NCI-H82 treated with DMSO at 0.1 percent for 48 hours (cell line): ENCODE data around the gene NUP205.

ENCODE experiments used
- DNase-seq: peaks from one replicate; lab custom pipeline; 2025; ENCODE audit not compliant: unreplicated experiment; lab: John Stamatoyannopoulos, UW

The NUP205 gene

DNA sequence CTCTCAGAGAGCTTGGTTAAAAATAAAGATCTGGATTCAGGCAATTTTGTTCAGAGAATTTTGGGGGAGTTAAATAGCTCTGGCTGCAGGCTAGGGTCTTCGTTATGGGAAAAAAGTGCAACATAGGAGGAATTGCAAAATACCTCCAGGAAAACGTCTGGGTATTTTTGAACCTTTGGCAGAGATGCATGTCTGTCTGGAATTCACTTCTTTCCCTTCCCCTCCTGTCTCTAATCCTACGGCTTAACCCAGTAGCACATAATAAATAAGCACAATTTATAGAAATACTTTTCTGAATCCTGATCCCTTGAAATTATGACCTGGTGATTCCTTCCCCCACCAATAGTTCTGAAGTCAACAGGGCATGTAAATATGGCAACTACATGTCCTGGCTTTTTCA is 19.3 kb upstream of the NUP205 start:
- no peak for DNase-seq

DNA sequence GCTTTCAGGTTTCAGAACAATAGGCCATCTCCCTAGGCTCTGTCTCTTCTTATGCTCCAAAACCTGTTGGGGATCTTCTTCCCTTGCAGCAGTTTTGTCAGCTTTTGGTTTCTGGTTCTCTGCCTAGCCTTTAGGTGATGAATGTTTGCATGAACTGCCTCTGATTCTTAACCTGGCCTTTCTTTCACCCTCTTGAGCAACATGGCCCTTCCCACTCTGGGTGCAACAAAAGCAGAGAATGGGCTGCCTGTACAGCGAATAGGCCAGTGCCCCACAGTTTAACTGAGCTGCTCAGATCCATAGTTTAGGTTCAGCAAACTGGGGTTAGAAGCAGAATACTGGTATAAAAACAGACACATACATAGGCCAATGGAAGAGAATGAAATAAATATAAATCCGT is 18.1 kb upstream of the NUP205 start:
- no peak for DNase-seq

DNA sequence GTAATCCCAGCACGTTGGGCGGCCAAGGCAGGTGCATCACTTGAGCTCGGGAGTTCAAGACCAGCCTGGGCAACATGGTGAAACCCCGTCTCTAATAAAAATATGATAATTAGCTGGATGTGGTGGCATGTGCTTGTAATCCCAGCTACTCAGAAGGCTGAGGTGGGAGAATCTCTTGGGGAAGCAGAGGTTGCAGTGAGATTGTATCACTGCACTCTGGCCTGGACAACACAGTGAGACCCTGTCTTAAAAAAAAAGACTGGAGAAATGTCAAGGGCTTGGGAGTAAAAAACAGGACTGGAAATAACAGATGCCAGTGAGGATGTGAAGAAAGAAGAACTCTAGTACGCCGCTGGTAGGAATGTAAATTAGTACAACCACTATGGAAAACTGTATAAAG is 16.7 kb upstream of the NUP205 start:
- DNase-seq = no peak

DNA sequence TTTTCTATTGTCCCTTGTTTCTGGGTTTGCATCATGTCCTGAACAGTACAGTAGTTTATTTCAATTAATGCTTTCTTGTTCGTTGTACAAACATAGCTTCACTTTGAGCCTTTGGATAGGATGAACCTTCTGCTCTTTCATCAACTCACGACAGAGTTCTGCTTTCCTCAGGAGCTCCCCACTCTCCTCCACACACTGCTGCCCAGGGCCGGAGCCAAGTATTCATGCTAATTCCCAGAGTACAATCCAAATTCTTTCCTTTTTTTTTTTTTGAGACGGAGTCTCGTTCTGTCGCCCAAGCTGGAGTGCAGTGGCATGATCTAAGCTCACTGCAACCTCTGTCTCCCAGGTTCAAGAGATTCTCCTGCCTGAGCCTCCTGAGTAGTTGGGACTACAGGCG is 7.5 kb upstream of the NUP205 start:
- DNase-seq = no peak

DNA sequence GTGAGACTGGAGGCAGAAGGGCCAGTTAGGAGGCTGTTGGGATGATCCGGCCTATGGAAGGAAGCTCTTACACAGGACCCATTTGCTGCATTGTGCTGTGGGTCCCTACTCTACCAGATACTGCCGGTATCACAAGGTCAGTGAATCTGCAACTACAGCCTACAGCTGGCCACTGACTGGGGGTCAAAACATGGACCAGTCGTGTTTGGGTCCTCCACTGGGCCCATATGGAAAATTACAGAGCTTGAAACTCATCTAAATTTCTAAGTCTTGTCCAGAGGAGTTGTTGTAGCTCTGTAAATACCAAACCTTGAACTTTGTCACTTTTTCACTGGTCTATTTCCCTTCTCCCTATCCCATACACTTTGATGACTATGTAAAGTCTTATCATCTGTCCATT is 5.6 kb upstream of the NUP205 start:
- DNase-seq = no peak

DNA sequence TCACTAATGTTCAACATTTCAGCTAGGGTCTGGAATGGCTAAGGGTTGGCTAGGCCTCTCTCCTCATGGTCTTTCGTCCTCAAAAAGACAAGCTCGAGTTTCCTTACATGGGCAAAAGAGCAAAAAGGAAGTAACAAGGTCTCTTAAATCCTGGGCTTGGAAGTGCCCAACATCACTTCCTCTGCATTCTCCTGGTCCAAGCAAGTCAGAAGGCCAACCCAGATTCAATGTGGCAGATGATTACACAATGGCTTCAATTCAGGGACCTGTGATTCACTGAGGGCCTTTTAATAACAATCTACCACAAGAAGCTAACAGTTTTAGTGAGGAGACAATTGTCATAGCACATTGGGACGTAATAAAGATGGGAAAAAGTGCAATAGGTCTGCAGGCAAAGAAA is 4.4 kb upstream of the NUP205 start:
- no peak for DNase-seq

DNA sequence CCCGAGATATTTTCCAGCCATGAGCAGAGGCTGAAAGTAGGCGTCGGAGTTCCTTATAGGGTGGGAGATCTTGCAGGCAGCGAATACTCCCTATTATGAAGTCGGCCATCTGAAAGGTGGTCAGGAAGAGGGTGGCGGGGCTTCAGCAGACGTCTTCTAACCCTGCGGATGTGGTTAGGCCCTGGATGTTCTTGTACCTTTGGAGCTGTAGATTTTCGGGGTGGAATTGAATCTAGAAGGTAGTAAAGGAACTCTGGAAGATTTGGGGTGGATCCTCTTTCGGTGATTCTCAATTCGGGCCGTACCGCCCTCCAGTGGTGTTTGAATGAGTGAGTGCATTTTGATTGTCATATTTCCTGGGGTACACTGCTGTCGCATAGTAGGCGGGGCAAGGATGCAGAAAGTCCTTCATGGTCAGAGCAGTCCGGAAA is 635 bp downstream of the NUP205 start:
- peak; percentile 41 for DNase-seq

DNA sequence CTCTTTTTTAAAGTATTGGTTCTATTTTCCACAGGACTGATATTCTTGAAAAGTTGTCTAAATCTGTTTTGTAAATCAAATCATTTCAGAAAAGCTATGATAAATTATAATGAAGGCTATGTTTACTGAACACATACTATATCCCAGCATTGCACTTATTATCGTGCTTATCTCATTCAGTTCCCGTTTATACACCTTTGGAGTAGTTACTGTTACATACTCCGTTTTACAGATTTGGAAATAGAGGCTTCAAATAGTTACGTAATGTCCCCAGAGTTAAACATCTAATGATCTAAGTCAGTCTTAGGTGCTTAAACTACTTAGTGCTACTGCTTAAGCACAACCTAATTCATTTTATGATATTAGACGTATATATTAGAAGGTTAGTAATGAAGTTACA is 1.2 kb downstream of the NUP205 start:
- no peak for DNase-seq

DNA sequence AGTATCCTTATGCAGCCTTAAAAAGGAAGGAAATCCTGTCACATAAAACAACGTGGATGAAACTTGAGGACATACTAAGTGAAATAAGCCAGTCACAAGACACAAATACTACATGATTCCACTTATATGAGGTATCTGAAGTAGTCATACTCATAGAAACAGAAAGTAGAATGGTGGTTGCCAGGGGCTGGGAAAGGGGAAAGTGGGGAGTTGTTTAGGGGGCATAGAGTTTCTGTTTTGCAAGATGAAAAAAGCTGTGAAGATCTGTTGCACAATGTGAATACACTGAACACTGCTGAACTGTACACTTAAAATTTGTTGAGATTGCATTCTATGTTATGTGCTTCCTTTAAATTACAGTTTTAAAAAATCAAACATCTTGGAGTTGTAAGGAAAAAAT is 2.9 kb downstream of the NUP205 start:
- no peak for DNase-seq

DNA sequence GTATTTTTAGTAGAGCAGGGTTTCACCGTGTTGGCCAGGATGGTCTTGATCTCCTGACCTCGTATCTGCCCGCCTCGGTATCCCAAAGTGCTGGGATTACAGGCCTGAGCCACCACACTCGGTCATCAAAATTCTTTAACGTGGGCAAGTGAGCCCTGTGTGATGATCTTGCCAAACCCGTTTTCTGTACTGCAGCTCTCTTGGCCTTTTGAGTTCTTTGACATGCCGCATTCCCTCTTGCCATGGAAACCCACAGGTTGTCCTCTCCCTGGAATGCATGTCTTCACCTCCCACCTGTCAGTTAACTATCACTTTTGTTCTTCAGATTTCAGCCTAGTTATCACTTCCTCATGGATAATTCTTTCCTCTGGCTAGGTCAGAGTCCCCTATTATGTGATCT is 5.0 kb downstream of the NUP205 start:
- DNase-seq = no peak

DNA sequence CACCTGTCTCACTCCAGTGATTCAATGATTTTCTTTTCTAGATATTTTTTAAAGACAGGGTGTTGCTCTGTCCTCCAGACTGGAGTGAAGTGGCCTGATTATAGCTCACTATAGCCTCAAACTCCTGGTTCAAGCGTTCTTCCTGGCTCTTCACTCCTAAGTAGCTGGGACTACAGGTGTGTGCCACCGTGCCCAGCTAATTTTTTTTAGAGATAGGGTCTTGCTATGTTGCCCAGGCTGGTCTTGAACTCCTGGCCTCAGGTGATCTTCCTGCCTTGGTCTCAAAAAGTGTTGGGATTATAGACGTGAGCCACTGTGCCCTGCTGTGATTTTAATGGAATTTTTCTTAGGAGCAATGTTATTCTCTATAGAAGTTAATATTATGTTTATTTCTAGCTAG is 14.1 kb downstream of the NUP205 start:
- DNase-seq = no peak

DNA sequence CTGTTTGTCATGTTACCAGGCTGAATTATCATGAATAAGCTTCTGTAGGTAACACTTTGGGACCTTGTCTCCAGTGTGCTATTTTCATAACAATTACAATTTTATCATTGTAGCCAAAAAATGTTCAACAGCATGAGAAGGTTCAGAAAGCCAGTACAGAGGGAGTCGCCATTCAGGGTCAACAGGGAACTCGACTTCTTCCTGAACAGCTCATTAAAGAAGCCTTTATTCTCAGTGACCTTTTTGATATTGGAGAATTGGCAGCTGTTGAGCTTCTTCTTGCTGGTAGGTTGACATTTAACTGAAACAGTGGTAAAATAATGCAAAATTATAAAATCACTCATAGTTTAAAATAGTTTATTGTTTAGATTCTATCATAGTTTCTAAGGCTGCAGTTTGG is 15.8 kb downstream of the NUP205 start:
- DNase-seq = no peak

DNA sequence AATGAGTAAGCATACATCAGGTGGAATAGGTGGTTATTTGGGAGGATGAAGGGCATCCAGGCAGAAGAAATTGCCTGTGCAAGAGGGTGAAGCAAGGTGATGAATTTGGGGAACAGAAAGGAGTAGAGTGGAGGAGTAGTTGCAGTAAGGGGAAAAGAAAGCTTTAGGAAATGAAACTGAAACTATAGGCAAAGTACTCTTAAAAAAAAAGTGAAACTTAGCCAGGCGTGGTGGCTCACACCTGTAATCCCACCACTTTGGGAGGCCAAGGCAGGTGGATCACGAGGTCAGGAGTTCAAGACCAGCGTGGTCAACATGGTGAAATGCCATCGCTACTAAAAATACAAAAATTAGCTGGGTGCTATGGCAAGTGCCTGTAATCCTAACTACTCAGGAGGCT is 17.6 kb downstream of the NUP205 start:
- no peak for DNase-seq

DNA sequence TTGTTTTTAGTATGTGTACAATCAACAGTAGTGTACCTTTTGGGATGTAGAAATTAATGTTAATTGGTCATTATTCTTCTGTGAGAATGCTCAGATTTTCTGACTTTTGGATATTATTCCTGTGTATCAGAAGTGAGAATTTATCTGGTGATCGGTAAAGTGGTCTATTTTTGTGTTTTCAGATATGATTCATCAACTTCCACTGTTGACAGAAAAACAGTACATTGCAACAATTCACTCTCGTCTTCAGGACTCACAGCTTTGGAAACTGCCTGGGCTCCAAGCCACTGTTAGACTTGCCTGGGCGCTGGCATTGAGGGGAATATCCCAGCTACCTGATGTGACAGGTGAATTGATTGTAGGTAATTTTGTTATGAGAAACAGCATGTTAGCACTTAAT is 20.9 kb downstream of the NUP205 start:
- no peak for DNase-seq

DNA sequence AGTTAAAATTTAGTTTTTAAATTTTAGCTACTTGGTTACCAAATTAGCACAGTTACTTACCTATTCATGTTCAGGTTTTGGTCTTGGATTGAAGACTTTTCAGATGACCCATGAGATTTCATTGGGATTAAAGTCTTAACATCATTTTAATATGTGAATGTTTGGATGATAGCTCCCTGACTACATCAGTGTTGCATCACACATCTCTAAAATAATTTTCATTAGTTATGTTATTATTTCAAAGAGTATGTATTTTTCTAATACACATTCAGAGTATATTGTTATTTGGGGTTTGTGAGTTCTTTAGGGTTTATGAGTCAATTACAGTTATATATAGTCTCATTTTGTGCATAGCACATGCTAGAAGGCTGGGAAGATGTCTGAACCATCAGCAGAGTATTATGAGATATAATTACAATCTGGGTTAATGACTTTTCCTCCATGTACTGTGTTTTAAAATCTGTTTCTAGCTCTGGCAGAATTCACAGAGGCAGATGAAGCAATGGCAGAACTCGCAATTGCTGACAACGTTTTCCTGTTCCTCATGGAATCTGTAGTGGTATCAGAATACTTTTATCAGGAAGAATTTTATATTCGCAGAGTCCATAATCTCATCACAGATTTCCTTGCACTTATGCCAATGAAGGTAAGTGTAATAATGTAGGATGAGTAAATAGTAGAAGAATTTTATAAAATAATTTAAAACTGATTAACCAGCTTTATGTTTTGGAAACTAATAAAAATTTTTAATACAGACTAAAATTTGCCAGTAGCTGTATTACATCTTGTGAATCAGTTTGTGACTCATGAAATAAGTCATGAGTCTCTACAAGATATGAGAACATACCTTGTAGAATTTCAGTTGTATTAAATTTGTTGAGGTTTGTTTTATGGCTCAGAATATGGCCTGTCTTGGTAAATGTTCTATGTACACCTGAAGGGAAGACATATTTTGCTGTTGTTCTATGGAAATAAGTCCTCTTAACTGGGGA is 26.9 kb downstream of the NUP205 start:
- no peak for DNase-seq

DNA sequence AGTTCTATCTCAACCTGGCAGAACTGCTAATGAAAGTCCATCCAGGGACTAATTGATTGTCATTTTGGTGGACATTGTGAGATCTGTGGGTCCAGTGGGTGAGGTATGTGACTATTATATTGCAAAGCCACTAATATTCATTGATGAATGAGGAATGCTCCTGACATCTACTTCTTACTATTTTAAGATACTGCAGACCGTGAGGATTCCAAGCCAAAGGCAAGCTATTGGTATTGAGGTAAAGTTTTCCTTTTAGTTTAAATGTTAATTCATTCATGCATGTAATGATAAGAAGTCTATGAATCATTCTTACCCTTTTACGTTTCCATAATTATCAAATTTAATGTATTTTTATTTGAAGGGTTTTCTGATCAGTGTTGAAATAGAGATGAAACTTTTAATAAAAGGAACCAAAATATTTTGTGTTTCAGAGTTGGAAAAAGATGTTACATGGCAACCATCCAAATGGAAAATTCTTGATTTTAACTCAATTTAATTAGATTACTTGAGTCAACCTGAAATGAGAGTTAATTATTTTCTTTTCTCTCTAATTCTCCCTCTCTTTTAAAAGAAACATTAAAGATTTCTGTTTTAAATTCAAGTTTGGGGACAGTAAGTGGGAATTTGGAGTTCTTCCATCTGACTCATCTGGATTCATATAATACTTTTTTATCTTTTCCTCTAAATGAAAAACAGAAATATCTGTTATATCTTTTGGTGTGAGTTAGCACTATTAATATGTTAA is 39.6 kb downstream of the NUP205 start:
- DNase-seq = no peak

DNA sequence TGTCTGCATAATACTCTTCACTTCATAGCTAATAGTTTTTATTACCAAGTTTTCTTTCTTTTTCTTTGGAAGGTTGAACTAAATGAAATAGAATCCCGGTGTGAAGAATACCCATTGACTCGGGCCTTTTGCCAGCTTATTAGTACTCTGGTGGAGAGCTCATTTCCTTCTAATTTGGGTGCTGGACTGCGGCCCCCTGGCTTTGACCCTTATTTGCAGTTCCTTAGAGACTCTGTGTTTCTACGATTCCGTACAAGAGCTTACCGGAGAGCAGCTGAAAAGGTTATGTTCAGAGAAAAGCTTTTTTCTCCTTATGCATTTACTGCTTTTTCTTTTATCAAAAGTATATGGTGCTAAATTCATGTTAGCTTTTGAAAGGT is 40.2 kb downstream of the NUP205 start:
- no peak for DNase-seq

DNA sequence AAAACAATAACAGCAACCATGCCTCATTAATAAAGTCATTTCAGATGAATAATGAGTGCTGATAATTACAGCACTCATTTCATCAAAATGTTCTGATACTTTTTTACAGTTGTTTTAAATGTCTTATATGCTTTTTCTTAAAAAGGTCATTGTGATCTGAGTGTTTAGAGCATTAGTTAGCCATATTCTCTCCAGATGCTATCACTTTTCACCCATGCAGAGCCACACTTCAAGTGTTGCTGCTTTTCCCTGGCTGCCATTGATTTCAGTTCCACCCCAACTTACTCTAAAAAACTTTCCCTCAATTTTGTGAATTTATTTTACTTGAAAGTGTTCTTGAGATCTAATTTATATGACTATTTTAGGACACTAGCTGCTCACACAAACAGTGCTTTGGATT is 41.8 kb downstream of the NUP205 start:
- DNase-seq = no peak

DNA sequence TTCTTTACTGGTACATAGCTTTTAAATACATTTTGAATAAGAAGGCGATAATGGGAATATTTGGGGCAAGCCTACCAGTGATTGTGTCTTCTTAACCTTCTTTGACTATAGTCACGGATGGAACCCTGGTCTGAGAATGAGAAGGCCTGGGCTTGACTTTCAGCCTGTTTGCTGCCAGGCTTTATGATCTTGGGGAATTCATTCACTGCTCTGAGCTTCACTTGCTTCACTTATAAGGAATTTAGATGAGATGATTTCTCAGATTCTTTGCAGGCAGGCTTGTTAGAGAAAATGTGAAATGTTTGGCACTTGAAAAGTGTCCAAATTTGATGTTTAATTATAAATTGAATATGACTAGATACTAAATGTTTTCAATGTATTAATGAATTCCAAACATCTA is 42.5 kb downstream of the NUP205 start:
- no peak for DNase-seq

DNA sequence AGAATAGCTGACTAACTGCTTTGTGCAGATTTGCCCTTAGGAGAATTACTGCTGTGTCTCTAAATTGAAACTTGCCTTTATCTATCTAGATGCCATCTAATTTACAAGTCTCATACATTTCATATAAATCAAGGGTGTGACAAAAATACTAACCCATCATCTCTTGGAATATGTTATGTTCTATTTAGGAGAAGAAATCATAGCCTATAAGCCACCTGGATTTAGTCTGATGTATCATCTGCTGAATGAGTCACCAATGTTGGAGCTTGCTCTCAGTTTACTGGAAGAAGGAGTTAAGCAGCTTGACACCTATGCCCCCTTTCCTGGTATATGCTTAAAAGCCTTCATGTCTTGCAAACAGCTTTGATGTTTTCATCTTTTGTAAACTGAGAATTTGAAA is 43.5 kb downstream of the NUP205 start:
- no peak for DNase-seq

DNA sequence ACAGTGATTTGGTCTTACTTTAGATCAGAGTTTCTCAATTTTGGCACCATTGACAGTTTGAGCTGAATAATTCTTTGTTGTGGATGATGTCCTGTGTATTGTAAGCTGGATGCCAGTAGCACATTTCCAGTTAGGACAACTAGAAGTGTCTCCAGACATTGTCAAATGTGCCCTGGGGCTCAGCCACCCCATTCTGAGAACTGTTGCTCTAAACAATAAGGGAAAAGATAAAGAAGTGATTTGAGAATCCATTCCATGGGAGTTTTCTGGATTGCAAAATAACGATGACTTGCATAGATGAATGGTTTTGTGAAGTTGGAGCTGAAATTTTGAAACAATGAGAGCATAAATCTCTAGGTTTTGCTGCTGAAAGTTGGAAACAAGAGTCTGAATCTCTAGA is 44.6 kb downstream of the NUP205 start:
- no peak for DNase-seq

DNA sequence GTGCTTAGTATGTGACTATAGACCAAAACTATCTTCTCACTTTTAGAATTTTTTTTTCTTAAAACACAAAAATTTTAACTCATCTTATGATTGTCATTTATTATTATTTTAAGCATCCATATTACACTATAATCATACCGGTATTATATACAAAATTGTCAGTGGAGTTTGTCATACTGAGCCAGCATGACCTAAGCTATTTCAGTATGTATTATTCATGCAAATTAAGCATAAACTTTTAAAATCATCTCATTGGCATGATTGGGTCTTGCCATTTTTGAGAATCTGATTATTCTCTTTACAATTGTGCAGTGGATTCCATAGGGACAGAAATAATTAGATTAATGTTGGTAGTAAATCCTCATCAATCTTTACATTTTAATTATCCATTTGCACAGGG is 58.4 kb downstream of the NUP205 start:
- DNase-seq = no peak
